HEK293T (cell line): Measurements from ENCODE around the gene RIT2.

Experiments used
- ARNT ChIP-seq: fragments of 450-650 bp; IDR thresholded peaks from 2 replicates; pipeline ENCODE4 v1.6.1; 2017; ENCODE audit warnings: mild to moderate bottlenecking
- ELF4 ChIP-seq: fragments of 450-650 bp; IDR thresholded peaks from 2 replicates; pipeline ENCODE4 v1.6.1; 2017; ENCODE audit warnings: antibody characterized with exemption

DNA sequence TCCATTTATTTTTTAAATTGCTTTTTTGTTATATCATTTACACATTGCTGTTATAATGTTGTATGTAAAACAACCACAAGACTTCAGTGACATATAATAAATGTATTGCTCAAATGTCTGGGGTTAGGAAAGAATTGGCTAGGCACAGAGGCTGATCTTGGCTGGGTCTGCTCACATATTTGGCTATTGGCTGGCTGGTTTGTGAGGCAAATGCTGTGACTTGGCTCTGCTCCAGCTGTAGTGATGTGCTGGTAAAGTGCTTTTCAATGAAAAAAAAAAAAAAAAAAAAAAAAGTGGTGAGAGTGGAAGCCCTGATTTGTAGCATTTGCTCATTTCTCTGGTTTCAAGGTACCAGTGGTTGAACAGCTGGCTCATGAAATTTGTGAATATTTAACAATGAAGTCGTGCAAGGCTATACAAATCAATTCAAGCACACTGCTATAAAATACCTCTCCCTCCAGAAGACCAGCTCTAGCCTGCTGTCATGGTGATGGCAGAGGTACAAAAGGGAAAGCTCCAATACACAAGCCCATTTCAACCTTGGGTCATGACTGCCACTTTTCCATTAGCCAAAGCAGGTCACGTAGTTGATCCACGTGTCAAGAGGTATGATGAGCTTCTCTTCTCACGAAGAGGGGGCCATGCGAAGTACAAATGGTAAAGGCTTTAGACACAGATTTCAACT is 43.7 kb upstream of the RIT2 start:
- TF ChIP-seq ELF4, result no peak
- TF ChIP-seq ARNT, result no peak
